Uterus (tissue), 4 donors: ENCODE measurements around the gene FARS2. TPM values are rescaled to one million over a fixed set of nuclear protein-coding genes. Genes with fewer than 3 reads are reported as not detected.

Source experiments
- DNase-seq, 2 donors: peaks; one replicate each; pipeline ENCODE4 v3.0.0-alpha.2; 2019 to 2020
- H3K27ac ChIP-seq, 2 donors: fragments of 200-600 bp; sonication (generic); 1 replicate in 1 of 2; 2 replicates in 1 of 2; pipeline ENCODE4 v1.5.1; 2016 to 2018
- H3K27me3 ChIP-seq, 2 donors: fragments of 200-600 bp; sonication (generic); one replicate each; pipeline ENCODE4 v1.5.1; 2018 to 2019; ENCODE audit warnings: control low read depth in 1 of 2
- H3K36me3 ChIP-seq, 2 donors: fragments of 200-600 bp; sonication (generic); one replicate each; pipeline ENCODE4 v1.5.1; 2019; ENCODE audit warnings: control low read depth in 1 of 2
- H3K4me1 ChIP-seq, 2 donors: fragments of 200-600 bp; sonication (generic); one replicate each; pipeline ENCODE4 v1.5.1; 2018 to 2019; ENCODE audit warnings: control low read depth in 1 of 2
- H3K4me3 ChIP-seq, 2 donors: fragments of 200-600 bp; sonication (generic); 1 replicate in 1 of 2; 2 replicates in 1 of 2; pipeline ENCODE4 v1.5.1; 2018 to 2019; ENCODE audit warnings: mild to moderate bottlenecking in 1 of 2
- H3K9me3 ChIP-seq, 2 donors: fragments of 200-600 bp; sonication (generic); one replicate each; pipeline ENCODE4 v1.5.1; 2019; ENCODE audit warnings: control low read depth in 1 of 2
- CTCF ChIP-seq, 4 experiments: fragments of 200-600 bp in 2 of 4; fragments of 450-650 bp in 2 of 4; sonication (generic) in 2 of 4; IDR thresholded peaks; one replicate each; pipeline ENCODE4 v1.5.1; 2016 to 2019; ENCODE audit warnings: antibody characterized with exemption in 4 of 4, mild to moderate bottlenecking in 2 of 4, moderate library complexity in 1 of 4
- POLR2A ChIP-seq, 2 donors: fragments of 450-650 bp; IDR thresholded peaks; one replicate each; pipeline ENCODE4 v1.6.1; 2016; ENCODE audit warnings: antibody characterized with exemption in 2 of 2, mild to moderate bottlenecking in 1 of 2, moderate library complexity in 1 of 2
- intact Hi-C: fragments of 100-400 bp; cut with DNase I; formaldehyde crosslinking; loops from one replicate; pipeline ENCODE4 v1.15.1; 2023; ENCODE audit warnings: low total_unique reads
- total RNA-seq, 4 donors: library from RNA; depleted of rRNA in 3 of 4; stranded (reverse); fragments of >200 nt in 3 of 4; gene quantifications; one replicate each; pipeline versions ENCODE4 v1.1.0 to v1.2.4, GENCODE V29; 2014 to 2023
- donor health status: DM: yes; HTN: yes; CAD: no.

Gene FARS2
- total RNA-seq, 4 donors from 2014 or later = 14.4 to 32.5 (median 25.6) TPM

GRCh38 chr6:5270093-5270680 is 8.9 kb downstream of the FARS2 start:
- Histone ChIP-seq H3K4me3 (no peak overlapping the region), H3K27me3 (no peaks in the 10 kb centered on the region), H3K9me3 (no peaks in the 10 kb centered on the region), H3K4me1 (no peaks in the 10 kb centered on the region), H3K27ac (no peak overlapping the region), H3K36me3 (no peaks in the 10 kb centered on the region)
- TF ChIP-seq CTCF (IDR thresholded peaks at IDR 0.05) = no peak
- no peak for TF ChIP-seq POLR2A (IDR thresholded peaks at IDR 0.05)
- DNase-seq = no peak
- intact Hi-C loops = no loop called here

GRCh38 chr6:5271926-5272325 is 10.6 kb downstream of the FARS2 start:
- intact Hi-C loops = no loop called here
- Histone ChIP-seq H3K4me1 (no peaks in the 10 kb centered on the region), H3K27me3 (no peaks in the 10 kb centered on the region), H3K4me3 (no peak overlapping the region), H3K36me3 (no peaks in the 10 kb centered on the region), H3K27ac (no peak overlapping the region), H3K9me3 (no peaks in the 10 kb centered on the region)
- DNase-seq = no peak
- TF ChIP-seq CTCF (IDR thresholded peaks at IDR 0.05) (no peak), POLR2A (IDR thresholded peaks at IDR 0.05) (no peak)

DNA sequence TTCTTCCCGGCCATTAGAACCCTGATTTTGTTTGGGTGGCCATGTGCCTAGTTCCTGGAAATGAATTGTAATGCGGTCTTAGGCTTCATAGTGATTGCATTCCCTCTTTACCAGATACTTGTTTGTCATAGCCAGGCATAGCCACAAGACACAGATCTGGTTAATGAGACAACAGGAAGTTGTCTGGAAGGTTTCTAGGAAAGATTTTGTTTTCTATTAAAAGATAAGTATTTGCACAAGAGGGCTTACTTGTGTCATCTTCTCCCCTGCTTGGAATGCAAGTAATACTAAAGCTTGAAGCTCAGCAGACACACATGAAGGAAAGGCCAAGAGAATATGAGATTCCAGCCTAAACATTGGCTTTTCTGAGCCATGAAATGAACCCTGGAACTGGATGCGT is 12.9 kb downstream of the FARS2 start:
- DNase-seq = no peak
- Histone ChIP-seq H3K4me3 (no peak overlapping the region), H3K36me3 (no peaks in the 10 kb centered on the region), H3K9me3 (no peaks in the 10 kb centered on the region), H3K27me3 (no peaks in the 10 kb centered on the region), H3K4me1 (no peaks in the 10 kb centered on the region), H3K27ac (no peak overlapping the region)
- TF ChIP-seq CTCF (IDR thresholded peaks at IDR 0.05) (no peak), POLR2A (IDR thresholded peaks at IDR 0.05) (no peak)
- intact Hi-C loops = no loop called here

DNA sequence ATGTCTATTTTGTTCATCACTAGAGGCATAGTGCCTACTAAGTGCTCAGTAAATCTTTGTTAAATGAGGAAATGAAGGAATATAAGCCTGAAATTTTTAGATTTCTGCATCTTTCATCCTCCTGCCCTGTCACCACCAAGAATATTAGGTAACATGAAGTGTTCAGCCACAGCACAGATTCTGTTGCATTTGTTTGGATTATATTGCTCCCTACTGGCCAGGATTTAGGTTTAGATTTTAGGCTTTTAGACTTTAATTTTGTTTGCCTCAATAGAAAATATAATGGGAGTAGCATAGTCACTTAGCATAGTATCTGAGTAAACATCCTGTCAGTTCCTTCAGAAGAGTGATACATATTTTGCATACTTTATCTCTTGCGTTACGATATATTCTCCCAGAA is 14.2 kb downstream of the FARS2 start:
- Histone ChIP-seq H3K36me3 (no peaks in the 10 kb centered on the region), H3K4me1 (no peaks in the 10 kb centered on the region), H3K27me3 (no peaks in the 10 kb centered on the region), H3K4me3 (no peak overlapping the region), H3K9me3 (no peaks in the 10 kb centered on the region), H3K27ac (no peak overlapping the region)
- no peak for DNase-seq
- TF ChIP-seq POLR2A (IDR thresholded peaks at IDR 0.05) (no peak), CTCF (IDR thresholded peaks at IDR 0.05) (no peak)
- intact Hi-C loops = no loop called here

DNA sequence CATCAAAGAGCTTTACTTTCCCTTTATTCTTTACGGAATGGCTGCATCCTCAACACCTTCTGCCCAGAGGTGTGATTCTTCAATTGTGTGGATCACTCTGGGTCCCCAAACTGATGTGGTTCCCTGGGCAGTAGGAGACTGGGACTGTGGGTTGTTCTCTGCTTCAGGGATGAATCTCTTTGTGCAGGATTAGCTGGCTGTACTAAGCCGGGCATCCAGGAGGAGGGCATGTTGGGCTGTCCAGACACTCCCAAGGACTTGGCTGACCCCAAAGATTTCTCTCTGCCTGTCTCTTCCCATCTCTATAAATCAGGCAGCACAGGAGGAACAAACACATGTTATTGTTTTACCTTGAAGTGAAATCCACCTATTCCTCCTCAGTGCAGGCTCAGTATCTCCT is 15.3 kb downstream of the FARS2 start:
- TF ChIP-seq POLR2A (IDR thresholded peaks at IDR 0.05) (no peak), CTCF (IDR thresholded peaks at IDR 0.05) (no peak)
- DNase-seq = no peak

More for the DNA sequence above, 15.3 kb downstream of the FARS2 start:
- H3K27me3 ChIP-seq = no peaks in the 10 kb centered on the region
- H3K9me3 ChIP-seq = no peaks in the 10 kb centered on the region
- intact Hi-C loops = no loop called here
- H3K4me1 ChIP-seq = no peaks in the 10 kb centered on the region
- H3K27ac ChIP-seq = no peak overlapping the region
- H3K4me3 ChIP-seq = no peak overlapping the region
- no peaks in the 10 kb centered on the region for H3K36me3 ChIP-seq
